Thoracic aorta (tissue), 2 donors: Measurements from ENCODE around the gene DCAF4L1. TPM values are rescaled to one million over a fixed set of nuclear protein-coding genes. Genes with fewer than 3 reads are reported as not detected.

Source experiments
- ATAC-seq: fragments of 150-250 bp; one replicate; pipeline ENCODE4 v1.8.0; 2017; ENCODE audit warnings: low read depth; ENCODE audit not compliant: insufficient number of reproducible peaks, low FRiP score
- DNase-seq: peaks from one replicate; pipeline ENCODE4 v3.0.0-alpha.2; 2020; ENCODE audit warnings: low spot score
- H3K27ac ChIP-seq, 2 donors: fragments of 200-600 bp; sonication (generic); 1 replicate in 1 of 2; 2 replicates in 1 of 2; pipeline ENCODE4 v1.5.1; 2016; ENCODE audit warnings: mild to moderate bottlenecking in 2 of 2, moderate library complexity in 2 of 2
- H3K27me3 ChIP-seq: fragments of 200-600 bp; sonication (generic); replicated peaks from 2 replicates; pipeline ENCODE4 v1.6.0; 2016; ENCODE audit warnings: mild to moderate bottlenecking; ENCODE audit not compliant: insufficient read depth
- H3K36me3 ChIP-seq: fragments of 200-600 bp; sonication (generic); one replicate; pipeline ENCODE4 v1.5.1; 2016
- H3K4me1 ChIP-seq, 2 donors: fragments of 200-600 bp; sonication (generic); 1 replicate in 1 of 2; 2 replicates in 1 of 2; pipeline versions ENCODE4 v1.5.1 to v1.6.0; 2016; ENCODE audit warnings: low read depth in 2 of 2, mild to moderate bottlenecking in 1 of 2; ENCODE audit not compliant: control insufficient read depth in 1 of 2
- H3K4me3 ChIP-seq: fragments of 200-600 bp; sonication (generic); 2 replicates; pipeline ENCODE4 v1.5.1; 2016; ENCODE audit warnings: mild to moderate bottlenecking
- H3K9me3 ChIP-seq: fragments of 200-600 bp; sonication (generic); 2 replicates; pipeline ENCODE4 v1.5.1; 2016
- CTCF ChIP-seq: fragments of 200-600 bp; sonication (generic); IDR thresholded peaks from one replicate; pipeline ENCODE4 v1.5.1; 2019; ENCODE audit warnings: antibody characterized with exemption
- total RNA-seq, 2 donors: library from RNA; depleted of rRNA; stranded (reverse); fragments of >200 nt; gene quantifications; one replicate each; pipeline versions ENCODE4 v1.1.0 to v1.2.3, GENCODE V29; 2016

The DCAF4L1 gene
- total RNA-seq, 2 donors from 2014 or later: 0.14 TPM; not detected in 1

DNA sequence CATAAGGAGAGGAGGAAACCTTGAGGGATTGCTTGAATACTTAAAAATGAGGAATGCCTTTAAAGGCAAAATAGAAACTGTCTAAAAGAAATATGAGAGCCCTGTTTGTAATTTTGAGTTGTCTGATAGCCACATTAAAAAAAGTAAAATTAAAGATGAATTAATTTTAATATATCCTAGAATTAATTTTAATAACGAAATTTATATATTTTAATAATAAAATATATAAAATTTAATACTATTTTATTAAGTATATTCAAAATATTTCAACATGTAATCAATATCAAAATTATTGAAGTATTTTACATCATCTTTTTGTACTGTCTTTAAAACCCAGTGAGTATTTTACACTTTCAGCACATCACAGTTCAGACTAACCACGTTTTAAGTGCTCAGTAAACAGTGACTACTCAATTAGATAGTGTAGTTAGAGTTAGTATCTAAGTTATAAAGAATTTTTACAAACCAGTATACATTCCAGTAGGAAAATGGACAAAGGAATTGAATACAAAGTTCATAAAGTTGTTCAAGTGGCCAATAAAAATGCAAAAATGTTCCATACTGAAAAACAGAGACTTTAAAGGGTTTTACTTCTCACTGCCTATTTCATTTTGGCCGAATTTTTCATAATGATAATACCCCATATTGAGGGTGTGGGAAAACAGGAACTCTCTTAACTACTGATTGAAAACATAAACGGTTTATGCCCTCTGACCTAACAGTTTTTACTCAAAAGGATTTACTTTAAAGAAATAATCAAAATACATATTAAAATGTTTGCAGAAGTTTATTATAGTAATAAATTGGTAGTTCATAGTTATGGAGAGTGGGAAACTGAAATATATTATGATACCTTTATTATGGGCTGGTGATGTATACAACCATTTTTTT is 11.7 kb downstream of the DCAF4L1 start:
- TF ChIP-seq CTCF: no peak
- Histone ChIP-seq H3K27ac (no peak overlapping the region), H3K9me3 (no peaks in the 10 kb centered on the region), H3K4me3 (no peak overlapping the region), H3K4me1 (peaks cover 14 to 25% of the 10 kb centered on the region in 2 donors), H3K36me3 (no peaks in the 10 kb centered on the region), H3K27me3 (no peaks in the 10 kb centered on the region)
- DNase-seq (no peak), ATAC-seq (no peak)

GRCh38 chr4:41994461-41994985 is 13.0 kb downstream of the DCAF4L1 start:
- TF ChIP-seq CTCF: no peak
- Histone ChIP-seq H3K27me3 (no peaks in the 10 kb centered on the region), H3K4me3 (no peak overlapping the region), H3K27ac (no peak overlapping the region), H3K4me1 (peaks cover 14 to 19% of the 10 kb centered on the region in 2 donors), H3K36me3 (no peaks in the 10 kb centered on the region), H3K9me3 (no peaks in the 10 kb centered on the region)
- ATAC-seq (no peak), DNase-seq (no peak)

DNA sequence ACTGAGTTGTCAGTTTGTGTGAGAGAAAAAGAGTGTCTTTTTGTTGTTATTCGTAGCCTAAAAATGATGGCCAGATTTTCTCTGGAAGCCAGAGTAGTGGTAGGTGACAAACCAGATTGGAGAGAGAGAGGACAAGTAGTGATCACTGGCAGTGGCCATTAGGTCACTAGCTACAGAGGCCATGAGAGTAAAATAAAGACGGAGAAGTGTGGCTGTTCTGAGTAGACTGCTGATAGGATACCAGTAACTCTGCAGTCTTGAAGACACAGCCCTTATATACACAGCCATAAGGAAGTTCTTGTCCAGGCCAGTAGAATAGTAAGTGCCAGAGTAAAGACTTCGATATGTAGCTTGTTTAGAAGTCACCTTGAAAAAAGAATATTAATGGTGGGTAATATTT is 16.5 kb downstream of the DCAF4L1 start:
- TF ChIP-seq CTCF: no peak
- Histone ChIP-seq H3K9me3 (no peaks in the 10 kb centered on the region), H3K4me3 (no peak overlapping the region), H3K36me3 (no peaks in the 10 kb centered on the region), H3K27me3 (no peaks in the 10 kb centered on the region), H3K27ac (no peak overlapping the region), H3K4me1 (no peaks in the 10 kb centered on the region)
- no peak for ATAC-seq
- no peak for DNase-seq

GRCh38 chr4:41999321-41999720 is 17.8 kb downstream of the DCAF4L1 start:
- DNase-seq (no peak), ATAC-seq (no peak)
- H3K4me1 ChIP-seq: no peaks in the 10 kb centered on the region
- H3K4me3 ChIP-seq: no peak overlapping the region
- no peaks in the 10 kb centered on the region for H3K9me3 ChIP-seq
- no peak overlapping the region for H3K27ac ChIP-seq
- H3K36me3 ChIP-seq: no peaks in the 10 kb centered on the region
- TF ChIP-seq CTCF: no peak
- no peaks in the 10 kb centered on the region for H3K27me3 ChIP-seq

DNA sequence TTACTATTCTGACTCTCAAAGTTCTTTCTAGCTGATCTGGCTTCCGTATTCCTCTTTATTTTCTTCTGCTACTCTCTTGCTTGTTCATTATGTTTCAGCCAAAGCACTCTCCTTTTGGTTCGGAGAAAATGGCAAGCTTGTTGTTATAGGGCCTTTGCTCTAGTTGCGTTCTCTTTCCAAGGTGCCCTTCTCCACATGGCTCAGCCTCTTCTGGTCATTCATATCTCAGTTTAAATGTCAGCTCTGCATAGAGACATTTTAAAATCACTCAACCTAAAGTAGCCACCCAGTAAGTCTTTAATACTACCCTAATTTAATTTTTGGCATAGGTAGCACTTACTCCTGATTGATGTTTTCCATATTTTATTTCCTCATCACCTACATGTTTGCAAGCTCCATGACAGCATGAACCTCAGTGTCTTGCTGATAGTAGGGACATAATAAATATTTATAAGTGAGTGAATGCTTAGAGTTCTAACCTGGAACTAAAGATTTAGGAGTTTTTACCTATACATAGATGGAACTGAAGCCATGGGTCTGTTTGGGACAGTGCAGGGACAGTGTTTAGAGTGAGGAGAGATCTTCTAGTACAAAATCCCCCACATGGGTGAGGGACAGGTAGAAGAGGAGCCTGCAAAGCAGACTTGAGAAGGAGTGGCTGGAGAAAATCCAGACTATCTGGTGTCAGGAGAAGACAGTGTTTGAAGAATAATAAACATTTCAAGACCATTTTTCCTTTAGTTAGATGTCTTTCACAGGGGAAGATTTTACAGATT is 26.6 kb downstream of the DCAF4L1 start:
- H3K4me1 ChIP-seq: no peaks in the 10 kb centered on the region
- no peaks in the 10 kb centered on the region for H3K27me3 ChIP-seq
- no peak for DNase-seq
- no peak overlapping the region for H3K27ac ChIP-seq
- H3K9me3 ChIP-seq: no peaks in the 10 kb centered on the region
- ATAC-seq: no peak
- no peak for TF ChIP-seq CTCF
- no peaks in the 10 kb centered on the region for H3K36me3 ChIP-seq
- no peak overlapping the region for H3K4me3 ChIP-seq
